ENCODE data around the gene A1CF. TPM values are rescaled to one million over a fixed set of nuclear protein-coding genes. Genes with fewer than 3 reads are reported as not detected.

The A1CF gene
- total and polyA plus RNA-seq, 10 of the 15 experiments (the other 5 are each of a cell fraction or from before 2014, with no cell fraction given) = 0.10 TPM; not detected in 9

GRCh38 chr10:50896721-50897120 is 11.3 kb upstream of the A1CF start (continued):
- no peak for TF ChIP-seq ZBTB11 (CRISPR knock-in tag; IDR thresholded peaks at IDR 0.05)
- no peak for TF ChIP-seq IRF3 (IDR thresholded peaks at IDR 0.05)
- TF ChIP-seq EED (IDR thresholded peaks at IDR 0.05; ENCODE audit: low read depth) = no peak

GRCh38 chr10:50894312-50894711 is 8.9 kb upstream of the A1CF start:
- H3K27ac ChIP-seq (ENCODE audit: control insufficient read depth, insufficient read depth) = no peak overlapping the region
- ChIA-PET POLR2A (no interaction called here), RAD21 (ENCODE audit: unreplicated experiment) (no interaction called here), SMC1A (ENCODE audit: uncharacterized antibody, unreplicated experiment) (no interaction called here), CTCF (no interaction called here)
- TF ChIP-seq RAD51 (IDR thresholded peaks at IDR 0.05) = no peak
- TF ChIP-seq PRDM15 (CRISPR knock-in tag; IDR thresholded peaks at IDR 0.05) = no peak
- TF ChIP-seq MEF2B (IDR thresholded peaks at IDR 0.05; ENCODE audit: partially characterized antibody, poor library complexity, severe bottlenecking) = no peak
- no peak for TF ChIP-seq KAT2A (conservative IDR thresholded peaks at IDR 0.05; ENCODE audit: control insufficient read depth, low read depth, low read length)
- no peak for TF ChIP-seq E2F8 (IDR thresholded peaks at IDR 0.05; ENCODE audit: low read depth, partially characterized antibody)
- TF ChIP-seq POLR2AphosphoS5 (IDR thresholded peaks at IDR 0.05; ENCODE audit: low read length) = no peak
- H3K4me2 ChIP-seq (ENCODE audit: control insufficient read depth, insufficient read depth) = no peak overlapping the region
- H3K4me1 ChIP-seq (ENCODE audit: control insufficient read depth, insufficient read depth, low read length) = no peaks in the 10 kb centered on the region
- ATAC-seq (no peak), FAIRE-seq (no peak), DNase-seq (ENCODE audit: low read depth, low spot score) (no peak)
- H3K27me3 ChIP-seq (replicated peaks in 1 of 2; ENCODE audit: control insufficient read depth in 2 of 2, insufficient read depth in 2 of 2, low read length in 1 of 2) = no peaks in the 10 kb centered on the region; a peak in 1 of 4 replicates
- intact Hi-C loops (cut with micrococcal nuclease; ENCODE audit: unreplicated experiment) (loop anchor here (10.0 kb wide), 2 partner anchors 110 to 230 kb away; no protein-coding TSS in a partner anchor), in situ Hi-C loops (cut with MboI) (no loop called here)
- no peaks in the 10 kb centered on the region for H3K9me3 ChIP-seq (replicated peaks; ENCODE audit: control insufficient read depth, insufficient read depth, low read length)
- H3K36me3 ChIP-seq (ENCODE audit: control insufficient read depth in 2 of 2, insufficient read depth in 2 of 2, low read length in 1 of 2) = no peaks in the 10 kb centered on the region
- H4K20me1 ChIP-seq (ENCODE audit: control insufficient read depth, insufficient read depth) = no peaks in the 10 kb centered on the region
- H3K4me3 ChIP-seq = no peak overlapping the region
- no peak overlapping the region for H2AFZ ChIP-seq (ENCODE audit: control insufficient read depth, low read depth, low read length)
- no TSS peak for BruUV-seq (replicated peaks)
- H3K9ac ChIP-seq (ENCODE audit: control insufficient read depth, insufficient read depth, low read length) = no peak overlapping the region
- no peaks in the 10 kb centered on the region for H3K79me2 ChIP-seq (ENCODE audit: control insufficient read depth, insufficient read depth, low read length)

All from GM12878 (cell line).